ENCODE results near the gene CELA2B. TPM values are rescaled to one million over a fixed set of nuclear protein-coding genes. Genes with fewer than 3 reads are reported as not detected.
"Not testable (repeated sequence)": the region's sequence is repeated elsewhere in the genome, so short reads cannot be mapped to it uniquely, and the experiment has no call there.

Gene CELA2B
- total and polyA plus RNA-seq, 5 donors from 2014 or later, result not detected

- Histone ChIP-seq H3K9me3 (ENCODE audit: control insufficient read depth in 2 of 2, low read length in 2 of 2) (no peaks in the 10 kb centered on the region), H3K4me3 (ENCODE audit: low read depth, low read length) (no peak overlapping the region), H3K27me3 (ENCODE audit: control insufficient read depth, insufficient read depth, low read length) (no peaks in the 10 kb centered on the region), H3K27ac (ENCODE audit: insufficient read depth, low read length, poor library complexity, severe bottlenecking) (no peak overlapping the region), H3K36me3 (ENCODE audit: control insufficient read depth, insufficient read depth, low read length) (no peaks in the 10 kb centered on the region), H3K4me1 (ENCODE audit: control insufficient read depth, insufficient read depth, low read length, poor library complexity, severe bottlenecking) (no peaks in the 10 kb centered on the region)
- DNase-seq (no peak), ATAC-seq (ENCODE audit: low read depth in 2 of 2) (no peak)
- Mint-ChIP-seq H3K4me1 (peaks cover 0 to 3% (median 2%) of the 10 kb centered on the region in 4 donors), H3K36me3 (peaks cover 37% of the 10 kb centered on the region), H3K27ac (no peak overlapping the region), H3K9me3 (no peaks in the 10 kb centered on the region), H3K27me3 (no peaks in the 10 kb centered on the region), H3K4me3 (no peak overlapping the region)
Measured at GRCh38 chr1:15485636-15486035, 9.7 kb downstream of the CELA2B start.

GRCh38 chr1:15486844-15487610 is 11.1 kb downstream of the CELA2B start:
- not testable (repeated sequence) for DNase-seq; H3K27me3 ChIP-seq (ENCODE audit: control insufficient read depth, insufficient read depth, low read length); H3K9me3 Mint-ChIP-seq

GRCh38 chr1:15488371-15488770 is 12.5 kb downstream of the CELA2B start:
- peak overlapping the region in 1 of 4 donors; percentile 27 for H3K4me3 Mint-ChIP-seq
- H3K36me3 Mint-ChIP-seq, result peaks cover 49% of the 10 kb centered on the region
- Histone ChIP-seq H3K4me1 (ENCODE audit: control insufficient read depth, insufficient read depth, low read length, poor library complexity, severe bottlenecking) (no peaks in the 10 kb centered on the region), H3K27me3 (ENCODE audit: control insufficient read depth, insufficient read depth, low read length) (no peaks in the 10 kb centered on the region), H3K27ac (ENCODE audit: insufficient read depth, low read length, poor library complexity, severe bottlenecking) (no peak overlapping the region), H3K36me3 (ENCODE audit: control insufficient read depth, insufficient read depth, low read length) (no peaks in the 10 kb centered on the region), H3K9me3 (ENCODE audit: control insufficient read depth in 2 of 2, low read length in 2 of 2) (no peaks in the 10 kb centered on the region), H3K4me3 (ENCODE audit: low read depth, low read length) (no peak overlapping the region)
- DNase-seq (no peak), ATAC-seq (ENCODE audit: low read depth in 2 of 2) (no peak)
- H3K9me3 Mint-ChIP-seq, result no peaks in the 10 kb centered on the region
- H3K27me3 Mint-ChIP-seq, result no peaks in the 10 kb centered on the region
- peaks cover 0 to 12% (median 4%) of the 10 kb centered on the region in 4 donors for H3K4me1 Mint-ChIP-seq
- no peak overlapping the region for H3K27ac Mint-ChIP-seq

More at GRCh38 chr1:15486844-15487610, 11.1 kb downstream of the CELA2B start:
- H3K27me3 Mint-ChIP-seq; H3K27ac ChIP-seq (ENCODE audit: insufficient read depth, low read length, poor library complexity, severe bottlenecking); H3K9me3 ChIP-seq (ENCODE audit: control insufficient read depth in 2 of 2, low read length in 2 of 2); H3K4me3 ChIP-seq (ENCODE audit: low read depth, low read length); H3K36me3 ChIP-seq (ENCODE audit: control insufficient read depth, insufficient read depth, low read length); H3K4me1 ChIP-seq (ENCODE audit: control insufficient read depth, insufficient read depth, low read length, poor library complexity, severe bottlenecking); H3K4me3 Mint-ChIP-seq; ATAC-seq (ENCODE audit: low read depth in 2 of 2); H3K27ac Mint-ChIP-seq: not testable (repeated sequence)
- H3K4me1 Mint-ChIP-seq, result peaks cover 0 to 12% (median 4%) of the 10 kb centered on the region in 4 donors
- H3K36me3 Mint-ChIP-seq, result peaks cover 41% of the 10 kb centered on the region

GRCh38 chr1:15489052-15489736 is 13.3 kb downstream of the CELA2B start:
- H3K4me3 Mint-ChIP-seq, result no peak overlapping the region
- no peak for DNase-seq
- no peaks in the 10 kb centered on the region for H3K27me3 Mint-ChIP-seq
- H3K27ac ChIP-seq (ENCODE audit: insufficient read depth, low read length, poor library complexity, severe bottlenecking), result no peak overlapping the region
- H3K36me3 ChIP-seq (ENCODE audit: control insufficient read depth, insufficient read depth, low read length), result no peaks in the 10 kb centered on the region
- no peaks in the 10 kb centered on the region for H3K27me3 ChIP-seq (ENCODE audit: control insufficient read depth, insufficient read depth, low read length)
- H3K9me3 Mint-ChIP-seq, result no peaks in the 10 kb centered on the region
- peaks cover 0 to 12% (median 4%) of the 10 kb centered on the region in 4 donors for H3K4me1 Mint-ChIP-seq
- no peak overlapping the region for H3K4me3 ChIP-seq (ENCODE audit: low read depth, low read length)
- H3K36me3 Mint-ChIP-seq, result peaks cover 46% of the 10 kb centered on the region
- H3K27ac Mint-ChIP-seq, result no peak overlapping the region
- ATAC-seq (ENCODE audit: low read depth in 2 of 2), result no peak
- H3K9me3 ChIP-seq (ENCODE audit: control insufficient read depth in 2 of 2, low read length in 2 of 2), result no peaks in the 10 kb centered on the region
- H3K4me1 ChIP-seq (ENCODE audit: control insufficient read depth, insufficient read depth, low read length, poor library complexity, severe bottlenecking), result no peaks in the 10 kb centered on the region

GRCh38 chr1:15491010-15491409 is 15.1 kb downstream of the CELA2B start:
- not testable (repeated sequence) for H3K4me1 ChIP-seq (ENCODE audit: control insufficient read depth, insufficient read depth, low read length, poor library complexity, severe bottlenecking); H3K4me3 Mint-ChIP-seq; H3K27ac ChIP-seq (ENCODE audit: insufficient read depth, low read length, poor library complexity, severe bottlenecking); H3K27me3 ChIP-seq (ENCODE audit: control insufficient read depth, insufficient read depth, low read length); H3K4me3 ChIP-seq (ENCODE audit: low read depth, low read length); H3K27me3 Mint-ChIP-seq; H3K9me3 ChIP-seq (ENCODE audit: control insufficient read depth in 2 of 2, low read length in 2 of 2); H3K36me3 ChIP-seq (ENCODE audit: control insufficient read depth, insufficient read depth, low read length); H3K9me3 Mint-ChIP-seq
- DNase-seq (peak in 1 of 3 donors; percentile 56), ATAC-seq (ENCODE audit: low read depth in 2 of 2) (peak in 1 of 2 donors; percentile 64)
- peaks cover 47% of the 10 kb centered on the region for H3K36me3 Mint-ChIP-seq
- peaks cover 0 to 12% (median 5%) of the 10 kb centered on the region in 4 donors for H3K4me1 Mint-ChIP-seq
- H3K27ac Mint-ChIP-seq, result peak overlapping the region in 2 of 3 donors; percentile 5 to 17

DNA sequence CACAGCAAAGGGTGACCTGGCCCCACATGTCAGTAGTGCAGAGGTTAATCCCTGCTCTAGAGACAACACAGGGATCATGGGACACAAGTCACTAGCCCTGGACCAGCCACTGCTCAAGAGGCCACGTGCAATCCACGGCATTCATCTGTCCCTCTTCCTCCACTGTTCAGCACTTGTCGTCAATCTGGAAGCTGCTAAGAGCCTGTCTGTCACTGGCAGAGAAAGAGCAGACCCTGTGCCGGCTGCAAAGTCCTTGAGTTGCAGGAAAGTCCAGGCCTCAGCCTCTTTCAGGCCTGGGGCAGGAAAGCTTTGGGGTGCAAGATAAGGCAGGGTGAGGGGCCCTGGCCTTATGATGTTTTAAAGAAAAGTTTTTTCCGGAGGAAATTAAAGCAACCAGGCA is 16.7 kb downstream of the CELA2B start:
- Mint-ChIP-seq H3K4me3 (no peak overlapping the region), H3K27ac (no peak overlapping the region), H3K27me3 (no peaks in the 10 kb centered on the region), H3K36me3 (peaks cover 41% of the 10 kb centered on the region), H3K9me3 (no peaks in the 10 kb centered on the region), H3K4me1 (peaks cover 0 to 12% (median 7%) of the 10 kb centered on the region in 4 donors)
- H3K36me3 ChIP-seq (ENCODE audit: control insufficient read depth, insufficient read depth, low read length), result no peaks in the 10 kb centered on the region
- no peak for DNase-seq
- ATAC-seq (ENCODE audit: low read depth in 2 of 2), result no peak
- no peak overlapping the region for H3K27ac ChIP-seq (ENCODE audit: insufficient read depth, low read length, poor library complexity, severe bottlenecking)
- no peak overlapping the region for H3K4me3 ChIP-seq (ENCODE audit: low read depth, low read length)
- no peaks in the 10 kb centered on the region for H3K9me3 ChIP-seq (ENCODE audit: control insufficient read depth in 2 of 2, low read length in 2 of 2)
- no peaks in the 10 kb centered on the region for H3K27me3 ChIP-seq (ENCODE audit: control insufficient read depth, insufficient read depth, low read length)
- H3K4me1 ChIP-seq (ENCODE audit: control insufficient read depth, insufficient read depth, low read length, poor library complexity, severe bottlenecking), result no peaks in the 10 kb centered on the region

- H3K9me3 Mint-ChIP-seq, result no peaks in the 10 kb centered on the region
- Histone ChIP-seq H3K36me3 (ENCODE audit: control insufficient read depth, insufficient read depth, low read length) (no peaks in the 10 kb centered on the region), H3K9me3 (ENCODE audit: control insufficient read depth in 2 of 2, low read length in 2 of 2) (no peaks in the 10 kb centered on the region), H3K27ac (ENCODE audit: insufficient read depth, low read length, poor library complexity, severe bottlenecking) (no peak overlapping the region), H3K4me1 (ENCODE audit: control insufficient read depth, insufficient read depth, low read length, poor library complexity, severe bottlenecking) (no peaks in the 10 kb centered on the region), H3K27me3 (ENCODE audit: control insufficient read depth, insufficient read depth, low read length) (no peaks in the 10 kb centered on the region), H3K4me3 (ENCODE audit: low read depth, low read length) (no peak overlapping the region)
- peaks cover 0 to 12% (median 7%) of the 10 kb centered on the region in 4 donors for H3K4me1 Mint-ChIP-seq
- no peak overlapping the region for H3K27ac Mint-ChIP-seq
- H3K27me3 Mint-ChIP-seq, result no peaks in the 10 kb centered on the region
- ATAC-seq (ENCODE audit: low read depth in 2 of 2) (no peak), DNase-seq (no peak)
- H3K36me3 Mint-ChIP-seq, result peaks cover 42% of the 10 kb centered on the region
- H3K4me3 Mint-ChIP-seq, result no peak overlapping the region
Measured at GRCh38 chr1:15493869-15494390, 18.0 kb downstream of the CELA2B start.

All from CD4-positive, CD25-positive, alpha-beta regulatory T cell (primary cell).